Measurements from ENCODE around the gene CREBZF. TPM values are rescaled to one million over a fixed set of nuclear protein-coding genes. Genes with fewer than 3 reads are reported as not detected.
"Not testable (repeated sequence)": the region's sequence is repeated elsewhere in the genome, so short reads cannot be mapped to it uniquely, and the experiment has no call there.

Gene CREBZF
- total and polyA plus RNA-seq, 2 donors (not counting 1 experiment from before 2014, with no cell fraction given): 64.9 to 109 TPM

GRCh38 chr11:85656777-85657176, 8.2 kb downstream of the CREBZF start:
- Histone ChIP-seq H3K27ac (ENCODE audit: low read length in 2 of 2) (peak overlapping the region in 1 of 2 donors; percentile 2), H2AFZ (ENCODE audit: insufficient read depth, low read depth, low read length, poor library complexity, severe bottlenecking) (no peak overlapping the region), H3K4me3 (ENCODE audit: control extremely low read depth in 1 of 5, extremely low read depth in 1 of 5, insufficient read depth in 1 of 5, low read depth in 2 of 5, low read length in 4 of 5) (no peak overlapping the region), H4K20me1 (ENCODE audit: control insufficient read depth, insufficient read depth, low read length, poor library complexity, severe bottlenecking) (peaks cover 17% of the 10 kb centered on the region), H3K27me3 (replicated peaks in 1 of 4; ENCODE audit: control extremely low read depth in 1 of 4, control insufficient read depth in 3 of 4, insufficient read depth in 4 of 4, low read length in 3 of 4) (no peaks in the 10 kb centered on the region), H3K36me3 (replicated peaks in 1 of 2; ENCODE audit: control extremely low read depth in 1 of 2, control insufficient read depth in 1 of 2, extremely low read depth in 1 of 2, insufficient read depth in 2 of 2, low read length in 1 of 2) (peaks cover 7 to 45% of the 10 kb centered on the region in 2 experiments), H3K79me2 (ENCODE audit: control insufficient read depth, insufficient read depth, low read length) (peaks cover 29% of the 10 kb centered on the region), H3K9ac (ENCODE audit: low read length) (no peak overlapping the region), H3K9me3 (ENCODE audit: control extremely low read depth in 1 of 3, control insufficient read depth in 2 of 3, insufficient read depth in 1 of 3, low read length in 2 of 3) (no peaks in the 10 kb centered on the region), H3K4me1 (ENCODE audit: control insufficient read depth in 2 of 2, insufficient read depth in 2 of 2, low read length in 2 of 2) (peaks cover 0 to 6% of the 10 kb centered on the region in 2 donors), H3K4me2 (replicated peaks; ENCODE audit: low read depth, low read length, poor library complexity, severe bottlenecking) (no peak overlapping the region)
- H3K4me1 Mint-ChIP-seq: peaks cover 24% of the 10 kb centered on the region
- H3K4me3 Mint-ChIP-seq: no peak overlapping the region
- TF ChIP-seq EZH2 (IDR thresholded peaks at IDR 0.05; ENCODE audit: borderline replicate concordance, insufficient read depth, low read depth, low read length, poor library complexity, severe bottlenecking) (no peak), CTCF (IDR thresholded peaks at IDR 0.05) (no peak)
- WGBS (ENCODE audit: insufficient coverage): no CpG with 5 or more reads among the region's 1 CpG
- no peaks in the 10 kb centered on the region for H3K27me3 Mint-ChIP-seq
- intact Hi-C loops (cut with micrococcal nuclease): no loop called here
- DNase-seq (no peak), ATAC-seq (ENCODE audit: low read depth) (no peak)
- H3K27ac Mint-ChIP-seq: no peak overlapping the region
- CTCF ChIA-PET: interaction anchor here (0.9 kb wide), 1 partner anchor 23 kb away, joined by 3 read pairs; no protein-coding TSS in a partner anchor
- POLR2A ChIA-PET: no interaction called here
- H3K9me3 Mint-ChIP-seq (ENCODE audit: insufficient read depth): no peaks in the 10 kb centered on the region

GRCh38 chr11:85654343-85654742, 10.6 kb downstream of the CREBZF start:
- POLR2A ChIA-PET; H3K27me3 Mint-ChIP-seq; H3K4me1 Mint-ChIP-seq; H3K4me2 ChIP-seq (replicated peaks; ENCODE audit: low read depth, low read length, poor library complexity, severe bottlenecking); H3K9me3 ChIP-seq (ENCODE audit: control extremely low read depth in 1 of 3, control insufficient read depth in 2 of 3, insufficient read depth in 1 of 3, low read length in 2 of 3); intact Hi-C loops (cut with micrococcal nuclease); H2AFZ ChIP-seq (ENCODE audit: insufficient read depth, low read depth, low read length, poor library complexity, severe bottlenecking); H3K9me3 Mint-ChIP-seq (ENCODE audit: insufficient read depth); H3K4me3 ChIP-seq (ENCODE audit: control extremely low read depth in 1 of 5, extremely low read depth in 1 of 5, insufficient read depth in 1 of 5, low read depth in 2 of 5, low read length in 4 of 5); H3K4me1 ChIP-seq (ENCODE audit: control insufficient read depth in 2 of 2, insufficient read depth in 2 of 2, low read length in 2 of 2); H3K27me3 ChIP-seq (replicated peaks in 1 of 4; ENCODE audit: control extremely low read depth in 1 of 4, control insufficient read depth in 3 of 4, insufficient read depth in 4 of 4, low read length in 3 of 4); H3K27ac ChIP-seq (ENCODE audit: low read length in 2 of 2); DNase-seq; H4K20me1 ChIP-seq (ENCODE audit: control insufficient read depth, insufficient read depth, low read length, poor library complexity, severe bottlenecking); CTCF ChIA-PET; H3K27ac Mint-ChIP-seq; H3K4me3 Mint-ChIP-seq; H3K9ac ChIP-seq (ENCODE audit: low read length); ATAC-seq (ENCODE audit: low read depth): not testable (repeated sequence)
- Histone ChIP-seq H3K79me2 (ENCODE audit: control insufficient read depth, insufficient read depth, low read length) (peaks cover 11% of the 10 kb centered on the region), H3K36me3 (replicated peaks in 1 of 2; ENCODE audit: control extremely low read depth in 1 of 2, control insufficient read depth in 1 of 2, extremely low read depth in 1 of 2, insufficient read depth in 2 of 2, low read length in 1 of 2) (peaks cover 7 to 44% of the 10 kb centered on the region in 2 experiments)
- WGBS (ENCODE audit: insufficient coverage): no CpG with 5 or more reads among the region's 4 CpGs

Data from B cell (primary cell).